Forelimb muscle (tissue), 1 donor: ENCODE results near the gene GALE. TPM values are rescaled to one million over a fixed set of nuclear protein-coding genes. Genes with fewer than 3 reads are reported as not detected.
"Not testable (repeated sequence)": the region's sequence is repeated elsewhere in the genome, so short reads cannot be mapped to it uniquely, and the experiment has no call there.

Experiments
- DNase-seq: peaks from one replicate; pipeline ENCODE4 v3.0.0-alpha.2; 2013; ENCODE audit warnings: low read depth
- polyA plus RNA-seq: library from polyadenylated mRNA; unstranded; fragments of 120-200 nt; gene quantifications from one replicate; pipeline ENCODE4 v1.2.1, GENCODE V29; 2013; ENCODE audit not compliant: insufficient read length

The GALE gene
- polyA plus RNA-seq, 1 donor = 25.5 TPM

DNA sequence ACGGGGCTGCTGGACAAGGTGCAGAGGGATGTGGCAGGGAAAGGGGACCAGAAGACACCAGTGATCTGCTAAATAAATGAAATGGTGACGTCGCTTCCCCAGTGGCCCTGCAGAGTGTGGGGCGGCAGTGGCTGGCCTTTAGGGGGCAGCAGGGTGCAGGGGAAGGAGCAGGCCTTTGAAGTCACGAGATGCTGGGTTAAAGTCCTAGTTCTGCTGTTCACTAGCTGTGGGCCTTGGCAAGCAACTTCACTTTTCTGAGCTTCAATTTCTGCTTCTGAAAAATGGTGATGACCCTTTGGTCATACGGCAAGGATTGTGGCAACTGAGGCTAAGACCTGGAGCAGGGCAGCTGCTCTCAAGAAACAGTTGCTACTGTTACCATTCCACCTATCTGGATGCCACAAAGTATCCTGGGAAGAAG, 9.2 kb upstream of the GALE start:
- DNase-seq = no peak

DNA sequence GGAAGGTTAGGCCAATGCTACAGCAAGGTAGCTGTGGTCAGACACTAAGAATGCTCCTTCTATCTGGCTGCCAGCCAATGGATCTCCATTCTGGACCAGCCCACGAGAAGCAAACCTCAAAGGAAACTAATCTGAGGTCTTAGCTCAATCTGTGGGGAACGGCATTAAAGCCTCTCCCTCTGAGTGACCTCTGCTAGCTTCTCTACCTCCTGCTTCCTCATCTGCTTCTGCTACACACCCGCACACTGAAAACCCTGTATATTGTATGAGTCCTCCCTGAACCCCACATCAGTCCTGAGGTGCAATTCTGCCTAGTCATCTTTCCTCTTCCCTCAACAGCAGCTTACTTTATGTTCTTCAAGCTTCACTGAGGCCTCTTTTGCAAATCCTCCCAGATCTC, 6.9 kb upstream of the GALE start:
- no peak for DNase-seq

DNA sequence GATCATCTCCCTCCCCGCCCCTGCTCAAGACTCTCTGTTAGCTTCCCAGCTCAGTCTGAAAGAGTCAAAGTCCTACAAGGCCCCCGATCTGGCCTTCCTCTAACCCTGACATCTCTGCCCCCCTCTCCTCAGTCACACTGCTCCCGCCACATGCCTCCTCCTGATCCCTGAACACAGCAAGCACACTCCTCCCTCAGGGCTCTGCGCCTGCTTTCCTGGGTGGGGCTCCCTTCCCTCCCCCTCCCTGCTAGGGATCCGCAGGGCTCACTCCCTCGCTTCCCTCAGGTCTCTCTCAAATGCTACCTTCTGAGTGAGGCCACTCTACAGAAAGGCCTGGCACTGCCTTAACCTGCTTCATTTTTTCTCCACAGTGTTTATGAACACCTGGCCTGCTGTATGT, 5.7 kb upstream of the GALE start:
- DNase-seq = no peak

DNA sequence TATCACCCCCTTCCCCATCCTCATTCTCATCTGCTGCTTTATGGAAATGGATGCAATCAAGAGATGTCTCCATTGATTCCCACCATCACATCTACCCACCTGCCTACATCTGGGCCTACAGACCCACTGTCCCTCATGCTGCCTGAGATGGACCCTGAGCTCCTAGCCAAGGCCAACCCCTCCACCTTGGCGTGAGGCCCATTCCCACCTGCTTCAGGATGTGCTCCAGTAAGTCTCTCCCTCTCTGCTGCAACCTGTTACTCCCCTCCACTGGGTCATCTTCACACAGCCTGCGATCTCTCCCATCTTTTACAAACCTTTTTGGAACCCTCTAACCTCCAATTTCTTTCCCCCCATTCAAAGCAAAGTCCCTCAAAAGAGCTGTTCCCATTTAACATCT, 4.5 kb upstream of the GALE start:
- DNase-seq = no peak

DNA sequence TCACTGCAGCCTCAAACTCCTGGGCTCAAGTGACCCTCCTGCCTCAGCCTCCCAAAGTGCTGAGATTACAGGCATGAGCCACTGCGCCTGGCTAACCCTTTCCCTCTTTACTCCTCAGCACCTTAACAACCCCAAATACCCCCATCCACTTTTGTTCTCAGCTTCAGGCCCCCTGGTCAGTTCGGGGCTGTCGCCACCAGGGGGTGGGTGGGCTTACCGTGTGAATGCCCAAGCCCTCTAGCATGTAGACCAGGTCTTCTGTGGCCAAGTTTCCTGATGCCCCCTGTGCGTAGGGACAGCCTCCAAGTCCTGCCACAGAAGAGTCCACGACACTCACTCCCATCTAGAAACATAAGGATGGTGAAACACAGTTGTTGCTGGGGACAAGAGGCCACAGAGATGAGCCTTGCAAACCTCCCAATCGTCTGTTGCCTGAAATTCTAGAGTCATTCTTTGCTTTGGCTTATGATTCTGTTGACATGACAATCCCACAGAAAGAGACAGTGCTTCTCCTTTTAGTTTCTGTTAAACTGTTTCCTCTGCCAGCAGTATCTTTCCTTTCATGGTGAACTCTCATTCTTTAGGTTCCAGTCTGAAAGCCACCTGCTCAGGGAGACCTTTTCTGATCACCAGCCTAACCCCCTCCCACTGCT, 3.8 kb upstream of the GALE start:
- DNase-seq = no peak

DNA sequence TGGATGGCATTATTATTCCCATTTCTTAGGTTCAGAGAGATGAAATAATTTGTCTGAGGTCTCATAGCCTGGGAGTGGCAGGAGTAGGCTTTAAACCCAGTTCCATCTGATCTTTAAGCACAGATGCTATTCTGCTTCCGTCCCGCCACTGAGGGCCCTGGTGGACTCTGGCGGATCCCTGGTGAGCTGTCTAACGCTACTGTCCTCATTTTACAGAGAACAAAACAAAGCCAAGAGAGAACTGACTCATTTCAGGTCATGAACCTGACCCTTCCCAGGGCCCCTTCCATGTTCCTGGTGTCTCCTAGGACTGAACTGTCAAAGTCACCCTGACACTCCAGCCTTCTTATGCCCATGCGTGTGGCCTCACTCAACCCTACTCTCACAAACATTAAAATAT, 3.1 kb upstream of the GALE start:
- DNase-seq = no peak

DNA sequence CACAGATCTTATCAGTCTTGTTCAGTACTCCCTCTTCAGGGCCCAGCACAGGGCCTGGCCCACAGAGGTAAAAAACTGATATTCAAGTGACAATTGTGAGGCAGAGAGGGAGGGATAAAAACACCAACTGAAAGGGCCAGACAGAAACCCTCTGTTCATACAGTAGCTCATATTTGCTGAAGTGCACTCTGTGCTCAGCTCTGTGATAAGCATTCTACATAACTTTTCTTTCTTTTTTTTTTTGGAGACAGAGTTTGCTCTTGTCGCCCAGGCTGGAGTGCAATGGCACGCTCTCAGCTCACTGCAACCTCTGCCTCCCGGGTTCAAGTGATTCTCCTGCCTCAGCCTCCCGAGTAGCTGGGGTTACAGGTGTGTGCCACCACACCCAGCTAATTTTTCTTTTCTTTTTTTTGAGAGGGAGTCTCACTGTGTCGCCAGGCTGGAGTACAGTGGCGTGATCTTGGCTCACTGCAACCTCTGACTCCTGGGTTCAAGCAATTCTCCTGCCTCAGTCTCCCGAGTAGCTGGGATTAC, 2.3 kb upstream of the GALE start:
- not testable (repeated sequence) for DNase-seq

DNA sequence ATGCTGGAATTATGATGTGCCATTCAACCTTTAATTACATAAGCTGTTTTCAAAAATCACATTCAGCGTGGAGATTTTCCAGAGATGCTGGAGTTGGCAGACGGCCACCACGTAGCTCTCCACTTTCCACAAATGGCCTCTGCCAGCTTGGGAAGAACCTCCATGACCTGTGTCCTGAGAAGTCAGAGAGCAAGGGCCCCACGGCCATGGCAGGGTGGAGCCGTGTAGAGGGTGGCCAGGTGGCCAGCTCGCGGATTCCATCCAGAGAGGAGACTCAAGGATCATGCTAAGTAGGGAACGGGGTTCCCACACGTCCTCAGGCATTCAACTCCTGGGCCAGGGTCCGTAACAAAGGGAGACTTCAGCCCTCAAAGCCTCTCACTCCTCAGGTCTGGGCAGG, 1.3 kb upstream of the GALE start:
- no peak for DNase-seq

DNA sequence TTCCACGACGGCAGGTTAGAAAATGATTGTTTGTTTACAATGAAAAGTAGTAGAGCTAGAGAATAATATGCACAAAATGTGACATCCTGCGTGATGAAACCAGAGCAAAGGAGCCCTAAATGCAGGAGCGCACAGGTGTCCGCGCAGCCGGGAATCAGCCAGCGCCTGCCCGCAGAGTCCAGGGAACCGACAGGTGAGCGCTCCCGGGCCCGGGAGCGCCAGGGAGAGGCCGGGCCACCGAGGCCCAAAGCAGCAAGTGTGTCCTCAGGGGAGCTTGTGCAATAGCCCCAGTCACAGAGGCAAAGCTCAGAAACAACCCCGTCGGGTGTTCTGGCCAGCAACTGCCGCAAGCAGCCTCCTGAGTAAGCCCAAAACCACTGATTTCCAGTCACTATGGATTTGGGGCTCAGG, 789 bp upstream of the GALE start:
- DNase-seq = no peak

DNA sequence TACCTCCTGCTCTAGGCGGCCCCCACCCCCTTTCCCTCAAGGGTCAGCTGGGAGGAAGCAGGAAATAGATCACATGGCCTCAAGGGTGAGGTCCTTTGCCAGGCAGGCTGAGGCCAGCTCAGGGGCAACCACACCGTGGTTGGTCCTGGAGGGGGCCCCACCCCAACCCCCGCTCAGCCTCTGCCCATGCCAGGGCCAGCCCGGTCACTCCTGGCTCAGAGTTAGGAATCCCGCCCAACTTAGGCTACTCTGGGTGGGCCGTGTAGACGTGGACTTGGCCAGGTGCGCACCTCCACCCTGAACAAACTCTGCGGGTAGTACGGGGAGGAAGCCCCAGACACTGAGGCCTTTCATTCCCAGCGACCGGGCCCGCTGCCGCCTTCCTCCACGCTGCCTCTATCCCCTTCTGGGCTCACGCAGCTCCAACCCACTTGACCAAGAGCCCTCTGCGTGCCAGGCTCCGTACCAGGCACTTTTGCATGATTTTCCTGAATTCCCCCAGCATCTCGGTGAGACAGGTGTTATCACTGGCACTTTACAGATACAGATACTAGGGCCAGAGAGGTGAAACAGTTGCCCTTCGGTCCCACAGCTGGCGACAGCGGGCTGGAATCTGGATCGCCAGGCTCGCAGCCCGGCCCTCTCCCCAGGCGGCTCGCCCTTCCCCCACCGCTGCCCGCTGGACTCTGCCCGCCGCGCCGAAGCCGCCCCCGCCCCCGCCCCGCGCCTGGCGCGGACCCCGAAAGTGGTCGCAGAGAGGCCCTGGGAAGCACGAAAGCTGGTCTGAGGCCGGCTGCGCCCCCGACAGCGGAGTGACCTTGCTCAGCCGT, 769 bp downstream of the GALE start:
- no peak for DNase-seq

DNA sequence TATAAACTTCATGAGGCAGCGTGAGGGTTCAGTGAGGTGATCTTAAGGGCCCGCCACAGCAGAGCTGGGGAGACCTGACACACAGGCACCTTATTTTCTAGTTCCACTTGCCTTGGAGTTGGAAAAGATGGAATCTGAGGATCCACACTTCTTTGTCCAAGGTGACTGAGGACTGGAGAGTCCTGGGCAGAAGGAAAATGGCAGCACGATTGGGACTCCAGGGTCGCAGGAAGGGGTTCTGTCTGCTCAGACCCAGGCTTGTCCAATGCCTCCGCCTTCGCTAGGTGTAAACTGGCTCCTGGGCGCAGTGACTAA, 1.3 kb downstream of the GALE start:
- no peak for DNase-seq

DNA sequence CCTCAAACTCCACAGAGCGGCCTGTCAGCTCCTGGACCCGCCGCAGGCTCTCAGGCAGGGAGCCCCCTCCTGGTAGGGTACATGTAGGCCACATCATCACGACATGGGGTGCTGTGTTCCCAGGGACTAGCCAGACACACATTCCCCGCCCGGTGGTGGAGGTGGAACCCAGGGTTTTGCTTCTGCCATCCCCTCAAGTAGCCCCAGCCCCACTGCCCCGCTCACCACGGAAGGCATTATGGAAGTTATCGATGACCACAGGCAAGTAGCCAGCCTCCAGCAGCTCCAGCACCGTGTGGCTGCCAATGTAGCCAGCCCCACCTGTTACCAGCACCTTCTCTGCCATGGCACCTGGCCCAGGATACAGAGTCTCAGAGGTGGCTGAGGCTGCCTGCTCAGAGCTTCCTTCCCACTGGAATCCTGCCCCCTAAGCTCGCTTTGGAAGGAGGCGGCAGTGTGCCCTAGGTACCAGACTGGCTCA, 1.9 kb downstream of the GALE start:
- DNase-seq = no peak

DNA sequence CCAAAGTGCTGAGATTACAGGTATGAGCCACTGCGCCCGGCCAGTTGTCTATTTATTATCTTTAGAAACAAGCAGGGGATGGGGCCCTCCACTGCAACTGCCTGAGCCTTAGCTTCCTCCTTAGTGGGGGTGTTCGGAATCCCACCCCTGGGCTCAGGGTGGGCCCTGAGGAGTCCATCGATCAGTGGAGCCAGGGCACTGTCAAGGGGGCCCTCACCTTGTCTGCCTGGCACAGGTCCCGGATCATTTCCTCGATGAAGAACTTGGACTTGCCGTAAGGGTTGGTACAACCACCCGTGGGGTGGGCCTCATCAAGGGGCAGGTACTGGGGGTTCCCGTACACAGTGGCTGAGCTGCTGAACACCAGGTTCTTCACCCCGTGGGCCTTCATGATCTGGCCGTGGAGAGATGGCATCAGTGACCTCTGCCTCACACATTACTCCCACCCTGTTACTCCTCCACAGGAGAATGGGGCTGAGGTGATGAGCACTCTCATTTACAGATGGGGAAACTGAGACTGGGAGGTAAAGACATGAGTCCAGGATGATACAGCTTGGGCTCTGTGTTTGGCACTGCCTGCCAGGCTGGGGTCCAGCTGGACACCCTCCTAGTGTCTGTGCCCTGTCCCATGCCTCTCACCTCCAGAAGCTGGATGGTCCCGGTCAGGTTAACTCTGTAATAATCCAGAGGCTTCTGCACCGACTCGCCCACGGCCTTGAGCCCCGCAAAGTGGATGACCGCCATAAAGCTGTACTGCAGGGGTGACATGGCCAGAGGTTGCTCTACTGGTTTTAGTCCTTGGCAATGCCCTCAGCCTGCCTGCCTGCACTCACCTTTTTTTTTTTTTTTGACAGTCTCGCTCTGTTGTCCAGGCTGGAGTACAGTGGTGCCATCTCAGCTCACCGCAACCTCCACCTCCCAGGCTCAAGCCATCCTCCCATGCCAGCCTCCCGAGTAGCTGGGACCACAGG, 2.8 kb downstream of the GALE start:
- no peak for DNase-seq

DNA sequence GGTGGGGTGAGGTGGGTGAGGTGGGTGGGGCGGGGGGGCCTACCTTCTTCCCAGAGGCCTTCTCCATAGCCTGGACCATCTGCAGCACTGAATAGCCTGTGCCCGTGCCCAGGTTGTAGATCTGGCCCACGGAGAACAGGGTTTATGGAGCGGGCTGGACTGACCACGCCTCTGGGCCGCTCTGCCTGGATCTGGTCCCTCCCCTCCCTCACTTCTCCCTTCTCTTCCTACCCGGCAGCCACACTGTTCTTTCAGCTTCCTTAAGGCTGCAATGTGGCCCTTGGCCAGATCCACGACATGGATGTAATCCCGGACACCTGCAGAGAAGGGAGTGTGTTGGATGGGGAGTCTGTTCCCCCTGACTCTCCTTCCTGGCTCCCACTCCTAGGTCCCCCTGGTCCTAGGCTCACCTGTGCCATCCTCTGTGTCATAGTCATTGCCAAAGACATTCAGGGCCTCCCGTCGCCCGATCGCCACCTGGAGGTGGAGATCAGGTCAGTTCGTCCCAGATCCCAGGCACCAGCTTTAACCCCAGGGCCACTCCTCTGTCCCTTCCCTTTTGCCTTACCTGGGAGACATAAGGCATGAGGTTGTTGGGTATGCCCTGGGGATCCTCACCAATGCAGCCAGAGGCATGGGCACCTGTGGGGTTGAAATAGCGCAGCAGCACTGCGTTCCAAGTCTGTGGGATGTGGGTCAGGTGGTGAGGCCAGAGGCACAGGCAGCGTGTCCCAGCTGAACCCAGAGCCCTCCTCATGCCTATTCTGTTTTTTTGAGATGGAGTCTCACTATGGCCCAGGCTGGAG, 3.9 kb downstream of the GALE start:
- no peak for DNase-seq

DNA sequence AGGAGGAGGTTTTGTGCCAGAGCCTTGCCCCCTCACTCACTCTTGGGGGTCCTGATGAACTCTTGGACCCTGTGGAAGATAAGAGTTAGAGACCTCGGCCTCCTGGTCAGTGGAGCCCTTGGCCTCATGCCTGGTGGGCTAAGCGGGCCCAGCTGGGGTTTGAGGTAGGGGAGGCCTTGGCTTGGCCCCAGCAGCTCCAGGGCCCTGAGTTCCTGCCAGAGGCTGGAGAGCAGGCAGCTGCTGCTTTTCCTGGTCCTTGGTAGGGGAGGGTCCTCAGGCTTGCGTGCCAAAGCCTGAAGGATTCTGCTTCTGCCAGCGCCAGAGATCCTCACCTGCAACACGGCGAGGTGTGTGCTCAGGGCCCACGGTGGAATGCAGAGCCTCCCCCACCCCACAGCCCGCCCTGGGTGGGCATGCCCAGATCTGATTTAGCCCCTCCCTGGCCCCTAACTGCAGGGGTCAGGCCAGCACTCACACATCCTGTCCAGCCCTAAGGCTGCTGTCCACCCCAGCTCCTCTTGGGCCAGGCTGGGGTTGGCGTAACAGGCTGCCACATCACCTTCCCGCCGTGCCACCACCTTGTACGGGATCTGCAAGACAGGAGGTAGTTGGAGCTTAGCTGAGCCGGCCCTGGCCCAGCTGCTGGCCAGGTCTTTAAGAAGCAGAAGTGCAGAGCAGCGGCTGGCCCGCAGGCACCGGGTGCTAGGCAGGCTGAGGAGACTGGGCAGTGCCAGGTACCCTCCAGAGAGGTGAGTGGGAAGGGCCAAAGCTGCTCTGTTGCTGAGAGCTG, 4.7 kb downstream of the GALE start:
- no peak for DNase-seq

DNA sequence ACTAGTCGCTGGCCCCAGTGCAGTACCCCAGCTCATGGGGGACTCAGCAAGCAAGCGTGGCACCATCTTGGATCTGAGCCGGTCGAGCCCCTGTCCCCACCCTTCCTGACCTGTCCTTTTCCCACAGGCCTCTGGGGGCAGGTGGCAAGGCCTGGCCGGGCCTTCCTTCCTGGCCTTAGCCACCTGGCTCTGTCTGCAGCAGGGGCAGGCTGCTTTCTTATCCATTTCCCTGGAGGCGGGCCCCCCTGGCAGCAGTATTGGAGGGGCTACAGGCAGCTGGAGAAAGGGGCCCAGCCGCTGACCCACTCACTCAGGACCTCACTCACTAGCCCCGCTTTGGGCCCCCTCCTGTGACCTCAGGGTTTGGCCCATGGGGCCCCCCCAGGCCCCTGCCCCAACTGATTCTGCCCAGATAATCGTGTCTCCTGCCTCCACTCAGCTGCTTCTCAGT, 5.8 kb downstream of the GALE start:
- DNase-seq = not testable (repeated sequence)

DNA sequence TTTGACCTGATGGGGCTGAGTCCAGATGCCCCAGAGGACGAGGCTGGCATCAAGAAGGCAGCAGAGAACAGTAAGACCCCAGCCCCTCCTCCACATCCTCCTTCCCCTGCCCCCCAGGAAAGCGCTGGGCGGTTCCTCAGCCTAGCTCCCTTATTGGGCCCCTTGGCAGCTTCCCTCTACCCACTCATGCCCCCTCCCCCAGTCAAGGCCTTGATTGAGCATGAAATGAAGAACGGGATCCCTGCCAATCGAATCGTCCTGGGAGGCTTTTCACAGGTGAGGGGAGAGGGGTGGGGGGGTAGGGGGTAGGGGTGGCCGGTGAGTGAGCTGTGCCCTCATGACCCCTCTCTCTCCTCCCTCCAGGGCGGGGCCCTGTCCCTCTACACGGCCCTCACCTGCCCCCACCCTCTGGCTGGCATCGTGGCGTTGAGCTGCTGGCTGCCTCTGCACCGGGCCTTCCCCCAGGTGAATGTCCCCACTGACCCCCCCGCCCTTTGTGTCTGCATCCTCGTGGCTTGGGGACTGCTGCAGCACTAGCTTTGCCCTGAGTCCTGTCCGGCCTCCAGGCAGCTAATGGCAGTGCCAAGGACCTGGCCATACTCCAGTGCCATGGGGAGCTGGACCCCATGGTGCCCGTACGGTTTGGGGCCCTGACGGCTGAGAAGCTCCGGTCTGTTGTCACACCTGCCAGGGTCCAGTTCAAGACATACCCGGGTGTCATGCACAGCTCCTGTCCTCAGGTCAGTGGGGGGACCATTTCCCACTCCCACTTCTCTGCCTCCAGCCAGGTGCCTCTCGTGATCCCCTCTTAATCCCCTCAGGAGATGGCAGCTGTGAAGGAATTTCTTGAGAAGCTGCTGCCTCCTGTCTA, 6.5 kb downstream of the GALE start:
- no peak for DNase-seq

DNA sequence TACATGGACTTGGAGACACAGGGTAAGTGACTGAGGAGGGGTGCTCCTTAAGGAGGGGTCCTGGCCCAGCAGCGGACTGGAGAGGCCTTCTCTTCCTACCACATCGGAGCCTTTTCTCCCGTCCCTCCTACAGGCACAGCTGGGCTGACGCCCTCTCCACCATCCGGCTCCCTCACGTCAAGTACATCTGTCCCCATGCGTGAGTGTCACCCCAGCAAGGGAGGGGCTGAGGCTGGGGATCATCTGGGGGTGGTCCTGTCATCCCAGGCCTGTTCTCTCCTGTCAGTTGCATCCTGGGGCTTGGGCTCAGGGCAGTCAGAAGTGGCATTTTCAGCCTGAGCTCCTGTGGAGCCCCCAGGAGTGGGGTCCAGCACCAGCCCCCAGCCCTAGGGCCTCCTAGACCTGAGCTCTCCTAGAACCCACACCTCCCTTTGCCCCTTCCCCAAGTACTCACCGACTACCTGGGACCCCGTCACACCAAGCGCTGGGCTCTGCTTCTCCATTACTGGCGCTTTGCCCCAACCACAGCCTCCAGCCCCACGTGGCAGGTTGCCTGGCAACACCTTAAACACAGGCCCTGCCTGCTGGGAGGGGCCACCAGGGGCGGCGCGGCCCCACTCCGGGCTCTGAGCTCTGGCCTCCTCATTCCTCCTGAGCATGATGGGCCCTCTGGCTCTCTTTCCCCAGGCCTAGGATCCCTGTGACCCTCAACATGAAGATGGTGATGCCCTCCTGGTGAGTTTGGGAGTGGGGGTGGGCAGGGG, 7.4 kb downstream of the GALE start:
- DNase-seq = no peak
